ENCODE results near the gene FMN1. TPM values are rescaled to one million over a fixed set of nuclear protein-coding genes. Genes with fewer than 3 reads are reported as not detected.

The FMN1 gene
- total RNA-seq, 1 experiment from 2014 or later: 0.37 TPM

GRCh38 chr15:32901192-32901591 is 293.3 kb downstream of the FMN1 start:
- no peaks in the 10 kb centered on the region for H3K4me1 ChIP-seq (ENCODE audit: insufficient read depth, low read length, poor library complexity, severe bottlenecking)
- no peak overlapping the region for H3K27ac ChIP-seq (ENCODE audit: low read depth, low read length, poor library complexity, severe bottlenecking)
- H3K9me3 ChIP-seq (ENCODE audit: low read depth, low read length, poor library complexity, severe bottlenecking): no peaks in the 10 kb centered on the region
- no peak for DNase-seq (ENCODE audit: low spot score)
- ChIA-PET POLR2A (ENCODE audit: low non-redundant PET) (interaction anchor here (0.6 kb wide), 1 partner anchor 67 kb away, joined by 4 read pairs; no protein-coding TSS in a partner anchor), CTCF (no interaction called here)
- no peaks in the 10 kb centered on the region for H3K27me3 ChIP-seq (replicated peaks; ENCODE audit: insufficient read depth, low read depth, low read length, poor library complexity)
- BruUV-seq (replicated peaks): no TSS peak
- no peaks in the 10 kb centered on the region for H3K36me3 ChIP-seq (ENCODE audit: insufficient read depth, low read length, poor library complexity, severe bottlenecking)
- intact Hi-C loops (cut with micrococcal nuclease; ENCODE audit: unreplicated experiment): no loop called here
- no peak for TF ChIP-seq EZH2 (IDR thresholded peaks at IDR 0.05; ENCODE audit: borderline replicate concordance, low read depth, low read length, poor library complexity, severe bottlenecking)
- TF ChIP-seq, protein P1, sequence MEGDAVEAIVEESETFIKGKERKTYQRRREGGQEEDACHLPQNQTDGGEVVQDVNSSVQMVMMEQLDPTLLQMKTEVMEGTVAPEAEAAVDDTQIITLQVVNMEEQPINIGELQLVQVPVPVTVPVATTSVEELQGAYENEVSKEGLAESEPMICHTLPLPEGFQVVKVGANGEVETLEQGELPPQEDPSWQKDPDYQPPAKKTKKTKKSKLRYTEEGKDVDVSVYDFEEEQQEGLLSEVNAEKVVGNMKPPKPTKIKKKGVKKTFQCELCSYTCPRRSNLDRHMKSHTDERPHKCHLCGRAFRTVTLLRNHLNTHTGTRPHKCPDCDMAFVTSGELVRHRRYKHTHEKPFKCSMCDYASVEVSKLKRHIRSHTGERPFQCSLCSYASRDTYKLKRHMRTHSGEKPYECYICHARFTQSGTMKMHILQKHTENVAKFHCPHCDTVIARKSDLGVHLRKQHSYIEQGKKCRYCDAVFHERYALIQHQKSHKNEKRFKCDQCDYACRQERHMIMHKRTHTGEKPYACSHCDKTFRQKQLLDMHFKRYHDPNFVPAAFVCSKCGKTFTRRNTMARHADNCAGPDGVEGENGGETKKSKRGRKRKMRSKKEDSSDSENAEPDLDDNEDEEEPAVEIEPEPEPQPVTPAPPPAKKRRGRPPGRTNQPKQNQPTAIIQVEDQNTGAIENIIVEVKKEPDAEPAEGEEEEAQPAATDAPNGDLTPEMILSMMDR (conservative IDR thresholded peaks at IDR 0.05; ENCODE audit: low read depth, low read length): no peak
- H3K4me3 ChIP-seq (ENCODE audit: low read depth, low read length, poor library complexity, severe bottlenecking): no peak overlapping the region

DNA sequence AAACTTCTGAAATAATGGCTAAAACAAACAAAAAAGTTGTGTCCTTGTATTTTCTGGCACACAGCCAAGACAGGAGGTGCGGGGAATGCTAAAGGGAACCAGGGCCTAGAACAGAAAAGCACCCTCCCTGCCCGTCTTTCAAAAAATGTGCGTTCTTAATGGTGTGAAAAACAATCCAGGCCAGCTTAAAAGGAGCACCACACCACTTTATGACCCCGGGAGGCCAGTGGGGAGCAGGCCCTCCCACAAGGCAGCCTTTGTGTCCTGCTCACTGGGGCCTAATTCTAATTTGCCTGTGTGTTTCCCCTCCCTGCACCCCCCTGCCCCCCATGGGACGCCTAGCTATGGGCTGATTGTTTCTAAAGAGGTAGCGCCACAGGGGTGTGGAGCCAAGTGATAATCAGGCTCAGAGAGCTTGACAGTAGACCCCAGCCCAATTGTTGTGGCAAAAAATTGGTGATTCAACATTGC is 295.4 kb downstream of the FMN1 start:
- ChIA-PET POLR2A (ENCODE audit: low non-redundant PET) (no interaction called here), CTCF (no interaction called here)
- H3K9me3 ChIP-seq (ENCODE audit: low read depth, low read length, poor library complexity, severe bottlenecking): no peaks in the 10 kb centered on the region
- BruUV-seq (replicated peaks): no TSS peak
- H3K36me3 ChIP-seq (ENCODE audit: insufficient read depth, low read length, poor library complexity, severe bottlenecking): no peaks in the 10 kb centered on the region
- H3K27ac ChIP-seq (ENCODE audit: low read depth, low read length, poor library complexity, severe bottlenecking): no peak overlapping the region
- H3K27me3 ChIP-seq (replicated peaks; ENCODE audit: insufficient read depth, low read depth, low read length, poor library complexity): no peaks in the 10 kb centered on the region
- no peak overlapping the region for H3K4me3 ChIP-seq (ENCODE audit: low read depth, low read length, poor library complexity, severe bottlenecking)
- peak; percentile 26 for DNase-seq (ENCODE audit: low spot score)
- intact Hi-C loops (cut with micrococcal nuclease; ENCODE audit: unreplicated experiment): no loop called here
- TF ChIP-seq, protein P1 (conservative IDR thresholded peaks at IDR 0.05; ENCODE audit: low read depth, low read length): no peak
- TF ChIP-seq EZH2 (IDR thresholded peaks at IDR 0.05; ENCODE audit: borderline replicate concordance, low read depth, low read length, poor library complexity, severe bottlenecking): no peak
- no peaks in the 10 kb centered on the region for H3K4me1 ChIP-seq (ENCODE audit: insufficient read depth, low read length, poor library complexity, severe bottlenecking)

DNA sequence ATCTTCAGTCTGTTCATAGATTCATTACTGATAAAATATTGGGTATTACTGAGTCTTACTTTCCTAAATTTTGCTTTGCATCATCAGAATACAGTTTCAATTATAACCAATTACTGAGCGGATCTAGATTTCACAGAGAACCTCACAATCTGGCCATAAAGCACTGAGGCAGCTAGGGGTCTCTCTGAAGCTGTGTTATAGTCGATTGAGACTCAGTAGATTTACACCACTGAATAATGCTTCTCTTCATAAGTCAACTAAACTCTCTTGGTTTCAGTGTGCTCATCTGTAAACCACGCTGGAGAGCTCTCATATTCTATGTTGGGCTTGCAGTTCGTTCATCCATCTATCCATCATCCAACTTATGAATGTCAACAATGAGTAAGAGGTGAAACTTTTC is 296.1 kb downstream of the FMN1 start:
- TF ChIP-seq, protein P1 (conservative IDR thresholded peaks at IDR 0.05; ENCODE audit: low read depth, low read length): no peak
- no peak for TF ChIP-seq EZH2 (IDR thresholded peaks at IDR 0.05; ENCODE audit: borderline replicate concordance, low read depth, low read length, poor library complexity, severe bottlenecking)
- ChIA-PET CTCF (no interaction called here), POLR2A (ENCODE audit: low non-redundant PET) (no interaction called here)
- DNase-seq (ENCODE audit: low spot score): no peak
- H3K27me3 ChIP-seq (replicated peaks; ENCODE audit: insufficient read depth, low read depth, low read length, poor library complexity): no peaks in the 10 kb centered on the region
- H3K27ac ChIP-seq (ENCODE audit: low read depth, low read length, poor library complexity, severe bottlenecking): no peak overlapping the region
- no TSS peak for BruUV-seq (replicated peaks)
- H3K4me3 ChIP-seq (ENCODE audit: low read depth, low read length, poor library complexity, severe bottlenecking): no peak overlapping the region
- no peaks in the 10 kb centered on the region for H3K36me3 ChIP-seq (ENCODE audit: insufficient read depth, low read length, poor library complexity, severe bottlenecking)
- intact Hi-C loops (cut with micrococcal nuclease; ENCODE audit: unreplicated experiment): no loop called here
- H3K9me3 ChIP-seq (ENCODE audit: low read depth, low read length, poor library complexity, severe bottlenecking): no peaks in the 10 kb centered on the region
- no peaks in the 10 kb centered on the region for H3K4me1 ChIP-seq (ENCODE audit: insufficient read depth, low read length, poor library complexity, severe bottlenecking)

Measured in A673 (cell line).